Naive B cell (primary cell): Measurements from ENCODE around the gene TGFBR2. TPM values are rescaled to one million over a fixed set of nuclear protein-coding genes. Genes with fewer than 3 reads are reported as not detected.

Experiments
- ATAC-seq, 2 donors: fragments of 150-1000 bp; cut with Tn5 transposase; 2 replicates each; pipeline ENCODE4 v1.10.0; 2021; ENCODE audit warnings: low read depth in 2 of 2, mild to moderate bottlenecking in 2 of 2, moderate library complexity in 2 of 2
- DNase-seq: peaks from one replicate; pipeline ENCODE4 v3.0.0; 2022
- H3K27ac Mint-ChIP-seq, 6 donors: one replicate each; pipeline ENCODE4 v1.8.0; 2020 to 2022; ENCODE audit warnings: mild to moderate bottlenecking in 6 of 6, mixed read lengths in 6 of 6, moderate library complexity in 5 of 6, inconsistent platforms in 2 of 6
- H3K27me3 Mint-ChIP-seq, 3 donors: one replicate each; pipeline ENCODE4 v1.8.0; 2021 to 2022; ENCODE audit warnings: mixed read lengths in 3 of 3, mild to moderate bottlenecking in 1 of 3
- H3K36me3 Mint-ChIP-seq, 2 donors: one replicate each; pipeline ENCODE4 v1.8.0; 2020 to 2022; ENCODE audit warnings: mixed read lengths in 2 of 2, inconsistent platforms in 1 of 2, mild to moderate bottlenecking in 1 of 2
- H3K4me1 Mint-ChIP-seq, 3 donors: one replicate each; pipeline ENCODE4 v1.8.0; 2020 to 2022; ENCODE audit warnings: mixed read lengths in 3 of 3, inconsistent platforms in 1 of 3, mild to moderate bottlenecking in 1 of 3, moderate library complexity in 1 of 3
- H3K4me3 Mint-ChIP-seq, 8 donors: one replicate each; pipeline ENCODE4 v1.8.0; 2020 to 2022; ENCODE audit warnings: mild to moderate bottlenecking in 8 of 8, mixed read lengths in 8 of 8, moderate library complexity in 8 of 8, inconsistent platforms in 2 of 8
- H3K9me3 Mint-ChIP-seq, 7 donors: one replicate each; pipeline ENCODE4 v1.8.0; 2020 to 2022; ENCODE audit warnings: mixed read lengths in 7 of 7, mild to moderate bottlenecking in 5 of 7, inconsistent platforms in 2 of 7, moderate library complexity in 1 of 7
- polyA plus RNA-seq, 6 donors: library from polyadenylated mRNA; unstranded; fragments of 300-500 nt; fragmentation: Illumina TruSeq; gene quantifications; one replicate each; pipeline ENCODE4 v1.2.3, GENCODE V29; 2021; ENCODE audit warnings: low read depth in 6 of 6

The TGFBR2 gene
- polyA plus RNA-seq, 6 donors from 2014 or later = 99.4 to 169 (median 116) TPM

DNA sequence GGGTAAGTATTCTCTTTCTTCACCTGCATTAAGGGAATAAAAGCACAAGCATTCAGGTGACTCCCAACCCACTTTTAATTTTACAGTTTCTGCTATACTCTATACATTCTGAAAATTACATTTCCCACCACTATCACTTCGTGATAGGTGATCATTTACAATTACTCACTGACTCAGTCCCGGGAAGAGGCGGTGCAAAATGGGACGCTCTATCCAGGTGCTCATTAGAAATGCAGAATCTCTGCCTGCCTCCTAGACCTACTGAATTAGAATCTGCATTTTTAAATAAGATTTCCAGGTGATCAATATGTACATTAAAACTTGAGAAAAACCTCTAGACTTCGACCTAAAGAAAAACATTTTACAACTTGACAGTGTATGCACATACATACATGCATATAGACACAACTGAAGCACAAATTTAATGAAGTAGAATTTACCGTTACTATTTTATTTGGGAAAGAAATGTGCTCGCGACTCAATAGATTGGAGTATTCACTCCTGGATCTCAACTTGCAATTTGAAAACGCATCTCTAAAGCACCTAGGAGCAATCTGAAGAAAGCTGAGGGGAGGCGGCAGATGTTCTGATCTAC lies 598 bp upstream of the TGFBR2 start:
- peak overlapping the region; percentile 98 to 100 (median 99) for H3K27ac Mint-ChIP-seq
- peaks cover 0 to 5% (median 0%) of the 10 kb centered on the region in 7 donors for H3K9me3 Mint-ChIP-seq
- no peaks in the 10 kb centered on the region for H3K27me3 Mint-ChIP-seq
- ATAC-seq = no peak
- no peak for DNase-seq
- H3K4me1 Mint-ChIP-seq = peaks cover 50 to 83% (median 65%) of the 10 kb centered on the region in 3 donors
- H3K4me3 Mint-ChIP-seq = peak overlapping the region; percentile 91 to 98 (median 96)
- peaks cover 3 to 17% of the 10 kb centered on the region in 2 donors for H3K36me3 Mint-ChIP-seq

- H3K36me3 Mint-ChIP-seq = peaks cover 7 to 22% of the 10 kb centered on the region in 2 donors
- peak overlapping the region; percentile 94 to 100 (median 98) for H3K27ac Mint-ChIP-seq
- no peaks in the 10 kb centered on the region for H3K27me3 Mint-ChIP-seq
- peak; percentile 71 to 74 for ATAC-seq
- H3K4me1 Mint-ChIP-seq = peaks cover 56 to 83% (median 66%) of the 10 kb centered on the region in 3 donors
- DNase-seq = peak; percentile 89
- H3K9me3 Mint-ChIP-seq = peaks cover 0 to 5% (median 0%) of the 10 kb centered on the region in 7 donors
- peak overlapping the region; percentile 91 to 99 (median 97) for H3K4me3 Mint-ChIP-seq
These were observed 832 bp downstream of the TGFBR2 start for GRCh38 chr3:30607032-30607833.

DNA sequence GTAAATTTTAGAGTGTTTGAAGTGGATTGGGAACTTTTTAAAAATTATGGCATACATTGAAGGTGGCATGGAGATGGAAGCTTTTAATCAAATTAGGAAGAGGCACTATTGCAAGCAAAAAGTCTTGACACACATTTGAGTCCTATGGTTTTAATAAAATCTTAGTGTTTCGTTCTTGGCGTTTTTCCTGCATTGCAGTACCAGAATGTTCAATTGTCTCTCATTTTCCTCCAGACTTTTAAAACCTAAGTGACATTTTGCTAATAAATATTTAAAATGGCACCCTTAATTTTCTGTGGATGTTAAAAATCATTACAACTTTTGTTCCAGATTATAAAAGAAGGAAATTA lies 2.2 kb downstream of the TGFBR2 start:
- no peaks in the 10 kb centered on the region for H3K27me3 Mint-ChIP-seq
- ATAC-seq (no peak), DNase-seq (no peak)
- H3K27ac Mint-ChIP-seq = peak overlapping the region; percentile 78 to 100 (median 90)
- peaks cover 0 to 5% (median 0%) of the 10 kb centered on the region in 7 donors for H3K9me3 Mint-ChIP-seq
- H3K36me3 Mint-ChIP-seq = peaks cover 7 to 30% of the 10 kb centered on the region in 2 donors
- peaks cover 69 to 84% (median 79%) of the 10 kb centered on the region in 3 donors for H3K4me1 Mint-ChIP-seq
- H3K4me3 Mint-ChIP-seq = peak overlapping the region; percentile 78 to 99 (median 96)

- peak overlapping the region; percentile 48 to 100 (median 90) for H3K27ac Mint-ChIP-seq
- no peaks in the 10 kb centered on the region for H3K27me3 Mint-ChIP-seq
- H3K4me1 Mint-ChIP-seq = peaks cover 72 to 84% (median 80%) of the 10 kb centered on the region in 3 donors
- ATAC-seq (no peak), DNase-seq (no peak)
- peak overlapping the region; percentile 78 to 99 (median 91) for H3K4me3 Mint-ChIP-seq
- H3K9me3 Mint-ChIP-seq = no peaks in the 10 kb centered on the region
- H3K36me3 Mint-ChIP-seq = peaks cover 7 to 30% of the 10 kb centered on the region in 2 donors
These were observed 3.7 kb downstream of the TGFBR2 start for GRCh38 chr3:30609930-30610701.

GRCh38 chr3:30610702-30611368 lies 4.4 kb downstream of the TGFBR2 start:
- no peaks in the 10 kb centered on the region for H3K9me3 Mint-ChIP-seq
- no peak for DNase-seq
- H3K36me3 Mint-ChIP-seq = peaks cover 8 to 30% of the 10 kb centered on the region in 2 donors
- peaks cover 70 to 84% (median 80%) of the 10 kb centered on the region in 3 donors for H3K4me1 Mint-ChIP-seq
- ATAC-seq = no peak
- peak overlapping the region; percentile 48 to 100 (median 92) for H3K27ac Mint-ChIP-seq
- no peaks in the 10 kb centered on the region for H3K27me3 Mint-ChIP-seq
- peak overlapping the region; percentile 78 to 99 (median 91) for H3K4me3 Mint-ChIP-seq

- peaks cover 15 to 34% of the 10 kb centered on the region in 2 donors for H3K36me3 Mint-ChIP-seq
- peaks cover 74 to 88% (median 84%) of the 10 kb centered on the region in 3 donors for H3K4me1 Mint-ChIP-seq
- peak overlapping the region; percentile 78 to 99 (median 91) for H3K4me3 Mint-ChIP-seq
- no peaks in the 10 kb centered on the region for H3K27me3 Mint-ChIP-seq
- no peak for DNase-seq
- H3K27ac Mint-ChIP-seq = peak overlapping the region; percentile 53 to 100 (median 91)
- H3K9me3 Mint-ChIP-seq = no peaks in the 10 kb centered on the region
- peak; percentile 15 for ATAC-seq
These were observed 5.4 kb downstream of the TGFBR2 start for GRCh38 chr3:30611613-30612436.

GRCh38 chr3:30612437-30613132 lies 6.2 kb downstream of the TGFBR2 start:
- peaks cover 81 to 95% (median 92%) of the 10 kb centered on the region in 3 donors for H3K4me1 Mint-ChIP-seq
- H3K27ac Mint-ChIP-seq = peak overlapping the region; percentile 53 to 100 (median 86)
- no peaks in the 10 kb centered on the region for H3K27me3 Mint-ChIP-seq

DNA sequence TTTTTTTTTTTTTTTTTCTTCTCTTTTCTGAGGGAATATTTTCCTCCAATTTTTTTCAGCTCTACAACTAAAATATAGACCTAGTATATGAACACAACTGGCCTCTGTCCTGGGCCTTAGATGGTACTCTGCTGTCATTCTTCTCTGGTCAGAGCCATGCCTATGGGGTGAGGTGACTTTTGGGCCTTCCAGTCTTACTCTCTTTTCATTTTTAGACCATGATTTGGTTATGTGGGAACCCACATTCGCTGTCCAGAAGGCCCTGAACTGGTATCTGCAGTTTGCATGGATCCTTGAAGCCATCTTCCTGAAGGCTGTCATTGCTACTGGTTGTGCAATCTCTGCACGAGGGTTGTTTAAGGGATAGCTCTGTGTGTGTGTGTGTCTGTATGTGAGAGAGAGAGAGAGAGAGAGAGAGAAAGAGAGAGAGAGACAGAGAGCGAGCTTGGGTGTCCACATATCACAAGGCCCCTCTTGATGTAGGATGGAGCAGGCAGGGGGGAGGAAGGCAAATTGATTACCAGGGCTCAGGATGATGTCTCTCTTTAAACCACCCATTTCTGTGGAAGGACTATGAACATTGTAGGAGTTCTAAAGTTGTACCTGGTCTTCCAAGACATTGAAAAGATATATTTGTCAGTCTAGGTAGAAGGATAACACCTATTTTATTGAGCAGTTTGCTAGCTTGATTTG lies 6.9 kb downstream of the TGFBR2 start:
- Mint-ChIP-seq H3K27me3 (no peaks in the 10 kb centered on the region), H3K4me3 (peak overlapping the region; percentile 78 to 99 (median 91)), H3K9me3 (peaks cover 0 to 3% (median 0%) of the 10 kb centered on the region in 7 donors), H3K4me1 (peaks cover 85 to 96% (median 94%) of the 10 kb centered on the region in 3 donors), H3K36me3 (peaks cover 15 to 38% of the 10 kb centered on the region in 2 donors), H3K27ac (peak overlapping the region; percentile 1 to 100 (median 88))
- ATAC-seq = no peak
- no peak for DNase-seq

More at GRCh38 chr3:30612437-30613132, 6.2 kb downstream of the TGFBR2 start:
- peaks cover 15 to 36% of the 10 kb centered on the region in 2 donors for H3K36me3 Mint-ChIP-seq
- H3K9me3 Mint-ChIP-seq = peaks cover 0 to under 1% (median 0%) of the 10 kb centered on the region in 7 donors
- H3K4me3 Mint-ChIP-seq = peak overlapping the region; percentile 78 to 99 (median 91)
- ATAC-seq (peak; percentile 15 to 22), DNase-seq (no peak)

GRCh38 chr3:30614373-30614772 lies 8.0 kb downstream of the TGFBR2 start:
- peak overlapping the region; percentile 58 to 100 (median 82) for H3K27ac Mint-ChIP-seq
- H3K36me3 Mint-ChIP-seq = peaks cover 17 to 36% of the 10 kb centered on the region in 2 donors
- H3K4me1 Mint-ChIP-seq = peaks cover 90 to 100% (median 99%) of the 10 kb centered on the region in 3 donors
- ATAC-seq = no peak
- no peak for DNase-seq
- no peaks in the 10 kb centered on the region for H3K27me3 Mint-ChIP-seq
- H3K4me3 Mint-ChIP-seq = peak overlapping the region; percentile 72 to 99 (median 91)
- peaks cover 0 to 3% (median 0%) of the 10 kb centered on the region in 7 donors for H3K9me3 Mint-ChIP-seq

DNA sequence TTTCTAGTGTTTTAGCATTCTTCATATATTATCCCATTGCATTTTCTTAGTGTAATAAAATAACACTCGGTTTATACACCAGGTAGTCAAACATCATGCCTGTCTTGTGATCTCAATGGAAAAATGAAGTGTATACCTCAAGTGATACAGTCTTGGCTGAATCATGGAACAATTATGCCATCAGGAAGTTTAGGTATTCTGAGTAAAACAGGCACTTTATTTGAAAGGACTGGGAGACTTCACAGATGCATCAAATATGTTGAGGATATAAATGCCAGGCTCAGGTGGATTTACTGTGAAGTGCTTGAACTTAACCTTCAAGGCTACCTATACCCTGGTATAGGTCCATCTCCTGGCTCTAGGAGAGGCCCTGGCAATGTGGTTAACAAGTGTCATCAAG lies 8.5 kb downstream of the TGFBR2 start:
- peaks cover 0 to 6% (median 0%) of the 10 kb centered on the region in 7 donors for H3K9me3 Mint-ChIP-seq
- H3K4me1 Mint-ChIP-seq = peaks cover 89 to 100% (median 99%) of the 10 kb centered on the region in 3 donors
- ATAC-seq = no peak
- peaks cover 23 to 37% of the 10 kb centered on the region in 2 donors for H3K36me3 Mint-ChIP-seq
- peak overlapping the region in 6 of 8 donors; percentile 37 to 97 (median 91) for H3K4me3 Mint-ChIP-seq
- peak overlapping the region in 5 of 6 donors; percentile 58 to 100 (median 81) for H3K27ac Mint-ChIP-seq
- no peak for DNase-seq
- no peaks in the 10 kb centered on the region for H3K27me3 Mint-ChIP-seq
